NCI-H1105 (cell line): ENCODE measurements around the gene ABI3BP.

Experiments used
- DNase-seq: peaks from one replicate; lab custom pipeline; 2025; lab: John Stamatoyannopoulos, UW

The ABI3BP gene

DNA sequence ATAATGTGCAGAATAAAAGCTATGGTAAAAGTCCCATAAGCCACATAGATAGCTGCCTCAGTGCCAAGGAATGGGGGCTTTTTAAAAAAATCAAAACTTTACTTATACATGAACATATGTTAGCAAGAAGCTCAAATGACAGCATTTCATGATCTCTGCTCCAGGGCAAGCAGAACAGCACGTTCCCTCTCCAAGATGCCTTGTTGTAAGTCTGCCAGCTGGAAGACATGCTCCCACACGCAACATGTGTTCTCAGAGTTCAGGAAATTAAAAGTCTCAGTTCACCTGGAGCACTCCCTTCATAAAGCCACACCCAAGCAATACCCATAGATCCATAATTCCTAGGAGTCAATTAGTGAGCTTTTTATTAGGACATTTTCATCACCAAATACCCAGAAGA, 52.2 kb downstream of the ABI3BP start:
- DNase-seq, result no peak

DNA sequence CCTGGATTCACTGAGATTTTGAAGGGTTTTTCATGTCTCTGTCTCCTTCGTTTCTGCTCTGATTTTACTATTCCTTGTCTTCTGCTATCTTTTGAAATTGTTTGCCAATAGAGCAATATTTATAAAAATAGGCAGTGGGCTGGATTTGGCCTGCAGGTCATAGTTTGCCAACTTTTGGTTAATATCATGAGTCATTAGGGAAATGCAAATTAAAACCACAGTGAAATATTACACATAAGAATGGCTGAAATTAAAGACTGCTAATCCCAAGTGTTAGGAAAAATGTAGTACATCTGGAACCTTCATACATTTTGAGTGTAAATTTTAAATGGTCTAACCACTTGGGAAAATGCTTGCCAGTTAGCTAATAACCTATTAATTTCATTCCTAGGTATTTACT, 56.3 kb downstream of the ABI3BP start:
- DNase-seq, result no peak

DNA sequence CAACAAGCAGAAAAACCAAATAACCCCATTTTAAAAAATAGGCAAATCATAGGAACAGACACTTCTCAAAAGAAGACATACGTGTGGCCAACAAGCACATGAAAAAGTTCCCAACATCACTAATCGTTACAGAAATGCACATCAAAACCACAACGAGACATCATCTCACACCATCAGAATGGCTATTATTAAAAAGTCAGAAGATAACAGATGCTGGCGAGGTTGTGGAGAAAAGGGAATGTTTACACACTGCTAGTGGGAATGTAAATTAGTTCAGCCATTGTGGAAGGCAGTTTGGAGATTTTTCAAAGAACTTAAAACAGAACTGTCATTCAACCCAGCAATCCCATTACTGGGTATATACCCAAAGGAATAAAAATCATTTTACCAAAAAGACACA, 60.7 kb downstream of the ABI3BP start:
- DNase-seq, result no peak

DNA sequence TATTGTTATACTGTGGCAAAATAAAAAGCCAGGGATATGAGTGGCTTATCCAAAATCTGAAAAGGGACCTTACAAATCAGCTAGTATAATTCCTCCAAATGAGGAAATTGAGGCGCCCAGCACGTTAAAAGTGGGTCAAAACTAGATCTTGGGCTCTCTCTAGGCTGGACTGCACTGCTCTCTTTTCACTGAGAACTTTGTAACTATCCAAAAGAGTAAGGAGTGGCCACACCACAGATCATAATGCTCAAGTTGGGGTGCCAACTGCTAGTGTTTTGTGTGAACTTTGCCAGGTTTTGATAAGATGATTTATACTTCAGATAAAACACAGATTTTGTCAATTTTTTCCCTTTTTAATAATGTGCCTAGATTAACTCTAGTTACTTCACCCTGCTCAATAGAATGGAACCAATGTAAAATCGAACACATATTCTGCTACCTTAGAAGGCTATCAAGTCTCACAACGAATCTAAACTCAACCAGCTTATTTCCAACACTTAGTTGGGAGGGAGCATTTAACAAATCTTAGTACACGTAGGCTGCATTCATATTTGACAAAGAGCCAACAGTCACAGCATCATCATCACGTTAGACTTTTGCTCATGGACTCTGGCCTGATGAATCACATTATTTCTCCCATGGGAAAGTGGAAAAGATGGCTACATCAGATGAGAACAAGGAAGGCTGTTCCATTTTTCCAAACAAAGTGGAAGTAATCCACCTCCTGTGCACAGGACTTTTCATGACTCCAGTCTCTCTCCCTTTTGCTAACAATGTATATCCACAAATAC, 64.4 kb downstream of the ABI3BP start:
- DNase-seq, result no peak

DNA sequence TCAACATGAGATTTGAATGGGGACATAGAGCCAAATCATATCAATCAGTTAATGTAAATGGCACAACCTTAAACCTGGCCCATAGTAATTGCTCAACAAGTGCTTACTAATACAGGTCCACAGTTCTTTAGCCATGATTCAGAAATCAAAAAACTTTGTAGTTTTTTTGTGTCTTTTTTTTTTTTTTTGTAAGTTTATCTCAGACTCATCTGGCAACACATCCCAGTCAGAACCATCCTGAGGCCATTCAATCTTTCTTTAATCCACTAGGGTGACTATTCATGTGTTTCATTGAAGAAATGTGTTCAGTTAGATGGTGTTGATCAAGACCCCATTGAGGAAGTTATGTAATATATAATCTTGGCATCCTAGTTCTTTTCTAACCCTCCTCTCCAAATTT, 65.4 kb downstream of the ABI3BP start:
- no peak for DNase-seq

DNA sequence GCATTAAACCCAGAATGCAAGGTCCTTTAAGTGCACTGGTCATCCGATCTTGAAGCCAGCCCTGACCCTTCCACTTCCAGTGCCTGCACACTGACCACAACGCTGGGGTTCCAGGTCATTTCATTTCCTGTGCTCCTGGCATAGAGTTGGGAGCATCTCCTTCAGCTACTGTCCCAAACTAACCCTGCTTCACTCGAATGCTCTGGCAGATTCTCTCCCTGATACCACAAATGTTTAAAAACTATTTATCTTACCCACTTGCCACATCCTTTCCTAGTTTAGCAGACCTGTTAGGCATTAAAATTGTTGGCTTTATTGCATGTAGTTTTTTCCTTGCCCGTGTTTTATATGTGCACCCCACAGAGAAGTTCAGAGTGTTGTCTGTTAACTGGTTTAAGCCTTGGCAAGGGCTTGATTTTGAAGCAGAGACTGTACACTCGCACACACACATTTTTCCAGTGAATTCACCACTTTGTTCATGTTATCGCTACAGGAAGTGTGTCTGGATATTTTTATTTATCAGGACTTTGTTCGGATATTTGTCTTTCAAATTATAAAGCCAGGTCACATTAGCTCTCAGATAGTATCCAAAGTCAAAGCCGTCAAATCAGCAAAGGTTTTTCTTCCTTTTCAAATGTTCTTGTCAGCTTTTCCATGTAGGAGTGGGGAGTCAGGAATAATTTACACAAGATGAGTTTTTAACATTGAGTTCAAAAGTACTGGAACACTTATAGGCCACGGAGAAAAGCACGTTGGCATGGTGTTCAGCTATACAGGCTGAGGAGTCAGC, 77.3 kb downstream of the ABI3BP start:
- no peak for DNase-seq

DNA sequence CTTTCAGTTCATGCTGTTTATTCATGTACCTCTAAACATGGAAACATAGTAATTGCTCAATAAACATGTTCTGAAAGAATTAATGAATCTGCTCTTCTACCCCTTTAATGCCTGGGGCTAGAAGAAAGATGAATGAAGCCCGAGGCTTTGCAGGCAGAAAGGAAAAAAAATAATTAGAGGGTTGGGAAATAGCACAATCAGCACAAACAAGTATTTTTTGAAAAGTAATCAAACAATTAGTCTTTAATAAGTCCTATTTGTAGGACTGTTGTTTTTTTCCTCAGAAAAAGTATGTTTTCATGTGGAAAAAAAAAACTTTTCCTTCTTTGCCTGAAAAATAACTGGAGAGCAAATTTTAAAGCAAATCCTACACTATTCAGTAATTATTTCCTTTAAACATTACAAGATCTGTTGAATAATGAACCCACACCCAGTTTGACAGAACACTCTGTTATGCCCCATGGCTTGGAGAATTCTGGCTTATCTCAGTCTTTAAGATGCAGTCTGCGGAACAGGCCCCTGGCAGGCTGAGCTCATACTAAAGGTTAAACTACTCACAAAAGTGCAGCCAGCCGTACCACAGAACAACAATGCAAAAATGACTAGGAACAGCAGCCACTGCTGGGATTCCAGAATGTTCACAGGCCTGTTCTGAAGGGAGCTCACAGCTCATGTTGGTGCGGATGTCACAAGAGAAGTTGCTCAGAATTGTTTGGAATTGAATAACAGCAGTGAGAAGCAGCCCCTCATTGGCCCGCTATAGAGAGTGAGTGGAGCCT, 79.2 kb downstream of the ABI3BP start:
- no peak for DNase-seq

DNA sequence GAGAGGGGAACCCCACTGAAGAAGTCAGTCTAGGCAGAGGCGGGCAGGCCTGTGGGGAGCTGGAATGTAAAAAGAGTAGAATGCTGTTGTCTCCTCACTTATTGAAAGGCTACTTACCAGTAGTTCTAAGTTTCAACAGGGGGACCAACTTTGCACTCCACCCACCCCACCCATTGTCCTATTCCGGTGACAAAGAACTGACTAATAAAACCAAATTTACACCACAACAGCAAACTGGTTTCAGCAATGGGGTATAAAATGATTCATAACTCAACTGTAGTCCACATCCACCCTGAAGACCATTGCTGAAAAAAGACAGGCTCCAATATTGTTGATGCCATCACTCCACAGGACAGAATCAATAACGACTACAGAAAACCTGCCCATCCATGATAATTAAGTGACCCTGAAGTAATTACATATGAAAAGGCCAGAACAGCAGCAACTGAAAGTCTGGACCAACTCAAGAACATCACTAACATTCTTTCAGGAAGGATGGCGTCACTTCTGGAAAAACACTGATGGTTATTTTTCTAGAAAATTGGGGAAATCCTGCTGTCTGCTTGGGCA, 80.2 kb downstream of the ABI3BP start:
- DNase-seq, result no peak

DNA sequence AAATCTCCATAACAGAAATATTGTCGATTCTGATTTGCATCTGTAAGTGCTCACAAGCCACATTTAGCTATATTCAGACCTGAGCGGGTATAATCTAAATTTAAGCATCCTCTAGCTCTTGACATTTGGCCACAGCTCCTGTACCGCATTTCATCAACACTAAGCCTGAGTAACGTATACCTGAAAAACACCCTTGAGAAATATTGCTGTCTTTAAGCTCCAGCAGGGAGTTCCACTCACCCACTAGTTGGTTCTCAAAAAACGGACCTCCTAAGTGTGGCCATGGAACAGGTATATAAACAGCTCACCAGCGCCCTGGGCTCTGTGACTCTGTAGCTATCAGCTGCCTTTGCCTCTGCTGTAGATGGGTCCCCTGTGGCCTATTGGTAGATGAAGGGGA, 80.7 kb downstream of the ABI3BP start:
- DNase-seq, result no peak

DNA sequence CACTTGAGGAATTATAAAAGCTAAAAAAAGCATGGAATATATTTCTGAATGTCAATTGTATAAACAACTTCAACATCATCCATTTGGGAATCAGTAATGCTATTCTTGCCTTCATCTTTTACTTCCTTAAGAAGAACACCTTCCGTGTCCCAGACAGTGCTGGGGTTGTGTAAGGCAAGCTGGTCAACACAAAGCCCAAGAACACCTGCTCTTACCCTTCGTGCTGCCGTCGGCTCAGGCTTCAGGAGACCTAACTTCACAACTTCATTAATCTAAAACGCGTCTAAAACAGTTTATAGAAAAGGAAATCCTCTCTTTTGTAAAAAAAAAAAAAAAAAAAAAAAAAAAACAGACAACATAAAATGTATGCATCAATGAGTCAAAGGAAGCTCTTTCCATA, 81.3 kb downstream of the ABI3BP start:
- no peak for DNase-seq

DNA sequence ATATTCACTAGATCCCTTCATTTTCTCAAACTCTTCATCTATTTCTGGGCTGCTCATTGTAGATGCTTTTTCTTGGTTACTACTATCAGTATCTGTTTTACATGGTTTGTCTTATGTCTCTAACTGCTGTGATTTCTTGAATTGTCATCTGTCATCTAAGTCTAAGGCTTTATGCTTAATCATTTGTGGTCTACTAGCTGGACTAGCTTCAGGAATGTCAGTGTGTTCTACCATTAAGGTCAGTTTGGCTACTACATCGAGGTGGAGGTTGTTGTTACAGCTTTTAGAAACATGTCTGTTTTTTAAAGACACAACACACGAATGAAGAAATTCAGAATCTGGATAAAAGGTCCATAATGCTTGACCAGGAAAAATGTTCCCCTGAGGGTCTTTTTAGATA, 82.2 kb downstream of the ABI3BP start:
- no peak for DNase-seq

DNA sequence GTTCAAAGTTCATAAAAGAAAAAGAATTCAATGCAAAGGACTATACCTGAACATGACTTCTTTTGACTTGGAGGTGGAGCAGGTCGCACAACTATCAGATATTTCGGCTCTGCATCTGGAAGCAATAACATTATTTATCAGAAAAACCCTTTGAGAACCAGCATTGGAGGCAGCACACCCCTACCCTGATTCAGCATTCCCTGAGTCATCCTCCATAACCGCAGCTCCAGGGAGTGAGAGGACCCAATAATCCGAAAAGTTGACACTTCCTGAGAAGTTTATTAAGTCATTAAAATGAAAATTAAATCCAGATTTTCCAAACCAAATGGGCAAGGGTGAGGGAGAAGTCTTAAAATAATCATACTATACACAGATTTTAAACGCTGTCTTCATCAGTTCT, 90.6 kb downstream of the ABI3BP start:
- no peak for DNase-seq

DNA sequence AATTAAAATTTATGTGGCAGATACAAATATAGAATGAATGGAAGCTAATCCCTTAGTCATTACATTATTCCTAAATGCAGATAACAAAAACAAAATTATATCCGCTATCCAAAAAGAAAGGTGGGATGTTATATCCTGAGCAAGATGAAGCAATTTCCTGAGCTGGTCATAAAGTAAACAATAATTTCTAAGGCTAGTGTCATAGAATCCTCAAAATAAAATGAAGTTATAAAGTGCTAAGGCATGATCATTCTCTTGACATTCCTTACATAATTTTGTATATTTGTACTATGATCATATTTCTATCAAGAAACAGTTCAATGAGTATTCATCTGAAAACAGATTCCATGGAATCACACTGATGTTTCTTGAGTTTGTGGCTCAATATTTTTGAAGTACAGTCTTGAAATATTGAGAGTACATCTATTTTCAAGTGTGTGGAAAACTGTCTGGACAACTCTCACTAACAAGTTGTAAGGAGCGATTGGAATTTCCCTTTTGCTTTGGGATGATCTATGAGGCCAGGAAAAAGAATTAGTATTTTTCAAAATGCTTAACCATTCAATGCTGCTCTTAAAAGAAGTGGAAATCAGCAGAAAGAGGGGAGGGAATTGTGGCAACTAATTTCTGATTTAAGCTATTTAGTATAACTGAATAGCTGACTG, 92.4 kb downstream of the ABI3BP start:
- no peak for DNase-seq

DNA sequence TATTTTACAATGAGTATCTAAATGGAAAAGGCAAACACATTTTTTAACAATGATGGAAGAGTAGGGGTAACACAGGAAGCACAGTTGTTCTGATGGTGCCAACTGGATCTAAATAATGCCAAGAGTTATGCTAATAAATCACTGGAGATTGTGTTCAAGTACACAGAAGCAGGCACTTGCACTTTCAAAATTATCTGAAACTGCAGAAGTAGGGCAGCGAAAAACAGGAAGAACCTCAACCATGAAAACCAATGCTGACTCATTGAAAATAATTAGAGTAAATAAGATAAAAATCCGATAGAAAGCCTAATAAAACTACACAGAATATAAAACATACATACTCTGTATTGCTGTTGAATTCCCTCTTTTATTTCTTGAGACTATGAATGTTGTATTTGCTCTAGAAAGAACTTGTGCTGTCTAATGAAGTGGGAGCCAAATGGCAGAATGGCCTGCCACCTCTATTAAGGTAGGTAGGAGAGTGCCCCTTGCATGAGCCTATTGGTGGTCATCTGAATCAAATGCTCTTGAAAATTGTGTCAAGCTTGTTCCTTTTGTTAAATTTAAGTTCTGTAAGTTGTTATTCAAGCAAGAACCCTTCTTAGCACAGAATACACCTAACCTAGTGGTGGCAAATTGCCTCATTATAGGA, 93.7 kb downstream of the ABI3BP start:
- DNase-seq, result no peak

DNA sequence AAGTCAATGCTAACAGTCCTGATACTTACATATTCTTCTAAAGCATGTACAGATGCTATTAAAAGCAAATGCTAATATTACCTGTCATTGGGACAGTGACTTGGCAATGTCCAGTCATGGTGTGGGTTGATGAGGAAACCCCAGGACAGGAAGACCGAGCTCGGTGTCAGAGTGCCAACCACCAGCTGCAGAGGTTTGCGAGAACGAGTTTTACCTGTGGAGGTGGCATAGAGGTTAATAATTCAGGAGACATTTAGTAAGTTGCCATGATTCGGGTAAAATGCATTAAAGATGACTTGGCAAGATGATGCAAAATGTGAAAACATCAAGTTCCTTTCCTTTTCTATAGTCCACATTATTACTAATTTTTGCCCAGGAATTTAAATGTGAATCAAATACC, 94.5 kb downstream of the ABI3BP start:
- no peak for DNase-seq

DNA sequence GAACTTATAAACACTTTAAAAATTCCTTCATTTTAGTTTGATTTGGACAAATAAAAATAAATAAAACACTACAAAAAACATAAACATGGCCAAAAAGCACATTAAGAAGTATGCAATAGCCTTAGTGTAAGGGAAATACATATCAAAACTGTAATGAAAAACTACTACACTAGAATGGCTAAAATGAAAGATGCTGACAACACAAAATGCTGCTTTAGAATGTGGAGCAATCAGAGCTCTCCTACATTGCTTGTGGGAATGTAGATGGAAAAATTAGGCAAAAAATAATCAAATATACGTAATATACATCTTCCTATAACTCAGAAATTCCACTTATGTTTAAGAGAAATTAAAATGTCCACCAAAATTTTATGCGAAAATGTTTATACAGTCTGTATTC, 96.2 kb downstream of the ABI3BP start:
- no peak for DNase-seq

DNA sequence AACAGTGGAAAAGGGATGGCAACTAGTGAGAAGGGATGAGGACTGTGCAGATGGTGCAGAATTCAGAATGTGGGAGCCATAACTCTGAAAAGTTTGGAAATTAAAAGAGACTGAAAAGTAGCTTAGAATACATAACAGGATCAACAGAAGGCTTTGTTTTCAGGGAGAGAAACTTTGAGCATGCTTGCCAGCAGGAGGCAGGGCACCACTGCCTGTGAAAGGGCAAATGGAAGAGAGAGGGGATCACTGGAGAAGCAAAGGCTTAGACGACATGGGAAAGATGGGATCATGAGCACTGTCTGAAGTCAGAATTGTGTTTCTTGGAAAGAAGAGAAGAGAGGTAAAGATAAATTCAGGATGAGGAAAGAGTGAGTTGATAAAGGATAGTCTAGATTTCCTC, 99.6 kb downstream of the ABI3BP start:
- DNase-seq, result no peak

DNA sequence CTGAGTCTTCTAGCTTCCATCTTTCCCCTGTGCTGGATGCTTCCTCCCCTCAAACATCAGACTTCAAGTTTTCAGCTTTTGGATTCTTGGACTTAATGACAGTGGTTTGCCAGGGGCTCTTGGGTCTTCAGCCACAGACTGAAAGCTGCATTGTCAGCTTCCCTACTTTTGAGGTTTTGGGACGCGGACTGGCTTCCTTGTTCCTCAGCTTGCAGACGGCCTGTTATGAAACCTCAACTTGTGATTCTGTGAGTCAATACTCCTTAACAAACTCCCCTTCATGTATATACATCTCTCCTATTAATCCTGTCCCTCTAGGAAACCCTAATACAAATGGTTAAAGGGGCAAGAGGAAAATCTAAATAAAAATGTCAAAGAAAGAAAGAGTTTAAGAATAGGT, 100.1 kb downstream of the ABI3BP start:
- no peak for DNase-seq

DNA sequence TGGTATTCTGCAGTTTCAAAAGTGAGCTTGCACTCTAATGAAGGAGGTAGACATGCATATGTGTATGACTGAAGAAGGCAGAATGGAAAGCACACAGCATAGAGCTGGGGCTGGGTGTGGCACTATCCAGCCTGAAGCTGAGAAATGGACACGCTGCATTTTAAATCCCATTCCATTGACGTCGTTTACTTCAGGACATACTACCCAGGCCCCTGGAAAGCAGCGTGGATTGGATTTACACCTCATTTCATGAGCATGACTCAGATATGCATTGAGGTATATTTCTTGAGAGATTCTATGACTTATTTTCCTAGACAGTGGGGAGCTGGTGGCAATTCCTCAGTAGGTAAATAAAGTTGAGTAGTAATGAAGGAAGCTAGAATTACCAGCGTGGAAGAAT, 101.4 kb downstream of the ABI3BP start:
- no peak for DNase-seq

DNA sequence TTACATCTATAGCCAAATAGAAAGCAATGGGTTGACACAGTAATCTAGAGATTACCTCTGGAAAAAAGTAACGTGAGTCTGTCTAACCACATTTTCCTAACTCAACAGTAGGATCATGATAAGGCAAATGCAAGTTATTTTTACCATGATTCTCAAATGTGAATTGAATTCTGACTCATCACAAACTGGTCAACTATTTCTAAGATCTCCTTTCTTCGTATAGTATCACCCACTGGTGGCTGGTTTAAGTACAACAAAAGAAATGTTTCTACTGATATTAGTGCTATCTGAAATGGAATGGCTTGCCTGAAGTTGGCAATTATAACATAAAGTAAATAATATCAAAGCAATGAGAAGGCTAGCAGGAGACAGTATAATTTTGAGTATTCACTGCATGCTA, 102.2 kb downstream of the ABI3BP start:
- no peak for DNase-seq

DNA sequence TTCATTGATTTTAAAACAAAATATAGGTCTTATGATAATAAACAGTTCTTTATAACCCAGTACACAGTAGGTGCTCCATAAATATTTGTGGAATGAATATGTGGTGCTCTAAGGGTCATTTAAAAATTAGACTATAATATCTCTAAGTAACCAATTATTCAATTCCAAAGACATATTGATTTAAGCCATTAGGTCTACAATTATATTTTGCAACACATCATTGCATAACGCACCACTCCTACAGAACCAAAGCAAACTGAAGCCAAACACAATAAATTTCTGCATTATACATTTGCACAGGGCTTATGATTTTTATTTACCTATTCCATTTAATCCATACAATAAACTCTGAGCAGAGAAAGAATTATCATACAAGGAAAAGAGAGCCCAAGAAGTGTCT, 104.3 kb downstream of the ABI3BP start:
- DNase-seq, result no peak
